SK-N-SH (cell line): Measurements from ENCODE around the gene MKRN1. TPM values are rescaled to one million over a fixed set of nuclear protein-coding genes. Genes with fewer than 3 reads are reported as not detected.

Source experiments
- CTCF ChIA-PET: fragments of 300-600, 350-600 bp; formaldehyde crosslinking; extraction: SDS; loops from one replicate; lab custom pipeline; 2021; lab: Yijun Ruan, JAX
- POLR2A ChIA-PET: fragments of 350-600 bp; sonication (Branson Sonifier 250); formaldehyde crosslinking; extraction: SDS; loops from one replicate; lab custom pipeline; 2020; ENCODE audit warnings: antibody characterized with exemption, inconsistent platforms; lab: Yijun Ruan, JAX
- DNase-seq: peaks from one replicate; pipeline ENCODE4 v3.0.0; 2012
- H2AFZ ChIP-seq: fragments of 200-600 bp; sonication (generic); 2 replicates; pipeline ENCODE4 v1.8.1; 2016; ENCODE audit warnings: antibody characterized with exemption, mild to moderate bottlenecking, low read depth
- H3F3A ChIP-seq: fragments of 200-600 bp; sonication (generic); replicated peaks from 2 replicates; pipeline ENCODE3; 2016; ENCODE audit warnings: antibody characterized with exemption, mild to moderate bottlenecking; ENCODE audit not compliant: insufficient read depth
- H3K27ac ChIP-seq, 2 experiments: fragments of 200-500 bp in 1 of 2; fragments of 200-600 bp in 1 of 2; sonication (Bioruptor generic) in 1 of 2; sonication (generic), shearing (Covaris generic) in 1 of 2; 2 replicates each; pipeline versions ENCODE4 v1.5.1 to v1.6.1; 2014 to 2016; ENCODE audit warnings: low read depth in 2 of 2, inconsistent platforms in 1 of 2, low read length in 1 of 2, mild to moderate bottlenecking in 1 of 2, mixed read lengths in 1 of 2
- H3K27me3 ChIP-seq: fragments of 200-600 bp; sonication (generic), shearing (Covaris generic); 2 replicates; pipeline ENCODE4 v1.6.1; 2016; ENCODE audit warnings: mixed run types; ENCODE audit not compliant: insufficient read depth
- H3K36me3 ChIP-seq, 2 experiments: fragments of 200-500 bp in 1 of 2; fragments of 200-600 bp in 1 of 2; sonication (Bioruptor generic) in 1 of 2; sonication (generic) in 1 of 2; replicated peaks in 1 of 2; 2 replicates each; pipeline versions ENCODE3 to v1.5.1; 2014 to 2016; ENCODE audit warnings: low read length in 1 of 2, mild to moderate bottlenecking in 1 of 2; ENCODE audit not compliant: insufficient read depth in 2 of 2, control insufficient read depth in 1 of 2
- H3K4me1 ChIP-seq, 2 experiments: fragments of 200-500 bp in 1 of 2; fragments of 200-600 bp in 1 of 2; sonication (Bioruptor generic) in 1 of 2; sonication (generic), shearing (Covaris generic) in 1 of 2; 2 replicates each; pipeline versions ENCODE4 v1.5.1 to v1.6.1; 2014 to 2016; ENCODE audit warnings: low read depth in 1 of 2, low read length in 1 of 2, mixed run types in 1 of 2; ENCODE audit not compliant: insufficient read depth in 2 of 2, control insufficient read depth in 1 of 2
- H3K4me2 ChIP-seq: fragments of 200-600 bp; sonication (generic), shearing (Covaris generic); 2 replicates; pipeline ENCODE4 v1.6.1; 2017; ENCODE audit warnings: mixed run types
- H3K4me3 ChIP-seq, 2 experiments: fragments of 200-500 bp in 1 of 2; fragments of 200-600 bp in 1 of 2; sonication (Bioruptor generic) in 1 of 2; sonication (generic), shearing (Covaris generic) in 1 of 2; 2 replicates each; pipeline versions ENCODE4 v1.5.1 to v1.8.1; 2014 to 2016; ENCODE audit warnings: low read depth in 2 of 2, inconsistent platforms in 1 of 2, low read length in 1 of 2, mild to moderate bottlenecking in 1 of 2, mixed read lengths in 1 of 2, moderate library complexity in 1 of 2
- H3K79me2 ChIP-seq: fragments of 200-600 bp; sonication (generic); 2 replicates; pipeline ENCODE4 v1.8.1; 2017; ENCODE audit warnings: mild to moderate bottlenecking; ENCODE audit not compliant: insufficient read depth
- H3K9ac ChIP-seq: fragments of 200-600 bp; sonication (generic); 2 replicates; pipeline ENCODE4 v1.6.1; 2017; ENCODE audit warnings: mixed run types
- H3K9me2 ChIP-seq: fragments of 200-600 bp; sonication (generic); 2 replicates; pipeline ENCODE4 v1.6.1; 2017; ENCODE audit warnings: mixed run types
- H3K9me3 ChIP-seq: fragments of 200-600 bp; sonication (generic); 2 replicates; pipeline ENCODE4 v1.6.1; 2017; ENCODE audit warnings: mixed run types, mild to moderate bottlenecking, moderate library complexity
- H4K20me1 ChIP-seq: fragments of 200-600 bp; sonication (generic); 2 replicates; pipeline ENCODE4 v1.6.1; 2017; ENCODE audit warnings: mild to moderate bottlenecking, mixed run types; ENCODE audit not compliant: insufficient read depth
- CHD2 ChIP-seq: fragments of 150-350 bp; IDR thresholded peaks from 2 replicates; pipeline ENCODE4 v1.6.1; 2018; ENCODE audit warnings: low read length; ENCODE audit not compliant: partially characterized antibody
- EP300 ChIP-seq, 2 experiments: IDR thresholded peaks; 2 replicates each; pipeline versions ENCODE4 v1.4.0 to v1.6.1; 2012; ENCODE audit warnings: borderline replicate concordance in 1 of 2, low read depth in 1 of 2, low read length in 1 of 2
- FOSL2 ChIP-seq: IDR thresholded peaks from 2 replicates; pipeline ENCODE4 v1.4.0; 2012; ENCODE audit warnings: low read depth, mild to moderate bottlenecking, moderate library complexity, borderline replicate concordance
- FOXM1 ChIP-seq: IDR thresholded peaks from 2 replicates; pipeline ENCODE4 v1.4.0; 2012; ENCODE audit warnings: low read depth, mild to moderate bottlenecking
- GABPA ChIP-seq: IDR thresholded peaks from 2 replicates; pipeline ENCODE4 v1.4.0; 2012; ENCODE audit warnings: low read depth, mild to moderate bottlenecking
- GATA2 ChIP-seq: sonication (generic); formaldehyde crosslinking; IDR thresholded peaks from 2 replicates; pipeline ENCODE4 v1.5.0; 2020; ENCODE audit warnings: mild to moderate bottlenecking, missing genetic modification reagents
- JUND ChIP-seq: IDR thresholded peaks from 2 replicates; pipeline ENCODE4 v1.4.0; 2012
- MEF2A ChIP-seq: IDR thresholded peaks from 2 replicates; pipeline ENCODE4 v1.4.0; 2012; ENCODE audit warnings: low read depth, borderline replicate concordance
- NRF1 ChIP-seq: IDR thresholded peaks from 2 replicates; pipeline ENCODE4 v1.6.1; 2012; ENCODE audit warnings: low read depth, mild to moderate bottlenecking, low read length
- POLR2AphosphoS5 ChIP-seq: IDR thresholded peaks from 2 replicates; pipeline ENCODE4 v1.6.1; 2012; ENCODE audit warnings: low read depth, low read length
- RAD21 ChIP-seq: IDR thresholded peaks from 2 replicates; pipeline ENCODE4 v1.6.1; 2012; ENCODE audit warnings: mild to moderate bottlenecking, low read length
- RCOR1 ChIP-seq: fragments of 150-350 bp; IDR thresholded peaks from 2 replicates; pipeline ENCODE4 v1.6.1; 2017; ENCODE audit warnings: antibody characterized with exemption, low read length
- RFX5 ChIP-seq: IDR thresholded peaks from 2 replicates; pipeline ENCODE4 v1.6.1; 2012; ENCODE audit warnings: mild to moderate bottlenecking, improper control_type of control experiment, low read length
- RXRA ChIP-seq: IDR thresholded peaks from 2 replicates; pipeline ENCODE4 v1.4.0; 2012; ENCODE audit warnings: low read depth, mild to moderate bottlenecking, borderline replicate concordance
- TAF1 ChIP-seq: IDR thresholded peaks from 2 replicates; pipeline ENCODE4 v1.6.1; 2012; ENCODE audit warnings: low read depth, mild to moderate bottlenecking, low read length, moderate library complexity, borderline replicate concordance
- WGBS: methylation state at CpG from one replicate; pipeline ENCODE4 v1.1.6; 2017; ENCODE audit warnings: low lambda C conversion rate; 5-methylcytosine and 5-hydroxymethylcytosine counted together
- polyA plus RNA-seq, 3 experiments: library from polyadenylated mRNA; depleted of rRNA; stranded (reverse); fragments of >200 nt; gene quantifications; 2 replicates each; pipeline ENCODE4 v1.2.3, GENCODE V29; 2012
- TF ChIP-seq, protein P1 (sequence below): fragments of 150-350 bp; IDR thresholded peaks from 2 replicates; pipeline ENCODE4 v1.6.1; 2016; ENCODE audit warnings: mild to moderate bottlenecking, low read depth, low read length
- TF ChIP-seq, protein P2 (sequence below): fragments of 200-600 bp; sonication (generic); IDR thresholded peaks from 2 replicates; pipeline ENCODE4 v1.6.1; 2017; ENCODE audit warnings: antibody characterized with exemption, mild to moderate bottlenecking, moderate library complexity
- TF ChIP-seq, protein P3 (sequence below): IDR thresholded peaks from 2 replicates; pipeline ENCODE4 v1.6.1; 2012; ENCODE audit warnings: mild to moderate bottlenecking, low read depth, low read length, moderate library complexity
- TF ChIP-seq, protein P4 (sequence below): IDR thresholded peaks from 2 replicates; pipeline ENCODE4; 2012
- TF ChIP-seq, protein P5 (sequence below): fragments of 150-350 bp; IDR thresholded peaks from 2 replicates; pipeline ENCODE4 v1.6.1; 2017; ENCODE audit warnings: antibody characterized with exemption, low read length, low read depth, borderline replicate concordance

MKRN1 gene
- polyA plus RNA-seq, 1 of the 3 experiments (the other 2 are of a cell fraction), result 53.5 TPM

DNA sequence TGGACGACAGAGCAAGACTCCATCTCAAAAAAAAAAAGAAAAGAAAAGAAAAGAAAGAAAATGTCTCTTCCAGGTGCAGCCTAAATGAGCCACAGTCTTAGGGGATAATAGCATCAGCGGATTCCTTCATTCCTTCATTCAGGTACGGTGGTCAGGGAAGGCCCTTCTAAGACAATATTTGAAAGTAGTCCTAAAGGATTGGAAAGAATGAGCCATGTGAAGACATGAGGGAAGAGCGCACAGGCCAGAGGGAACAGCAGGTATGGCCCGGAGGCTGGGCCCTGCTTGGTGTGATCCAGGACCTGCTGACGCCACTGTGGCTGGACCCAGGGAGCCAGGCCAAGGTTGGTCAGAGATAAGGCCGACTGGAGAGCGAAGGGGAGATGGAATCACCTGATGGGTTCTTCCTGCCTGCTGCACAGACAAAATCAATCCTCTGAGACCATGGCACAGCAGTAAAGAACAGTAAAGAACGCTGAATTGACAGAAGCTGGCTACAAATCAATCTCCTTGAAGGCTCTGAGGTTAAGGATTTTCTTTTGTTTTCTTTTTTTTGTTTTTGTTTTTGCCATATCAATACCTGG is 16.3 kb upstream of the MKRN1 start:
- no peak for DNase-seq
- no peaks in the 10 kb centered on the region for H4K20me1 ChIP-seq
- H3K27me3 ChIP-seq, result no peaks in the 10 kb centered on the region
- H3K36me3 ChIP-seq, result no peaks in the 10 kb centered on the region
- H3K9me3 ChIP-seq, result no peaks in the 10 kb centered on the region
- ChIA-PET CTCF (interaction anchor here (0.9 to 1.2 kb wide), 2 partner anchors 22 to 158 kb away, joined by 3 to 7 read pairs; no protein-coding TSS in a partner anchor), POLR2A (interaction anchor here (0.6 kb wide), 1 partner anchor 166 kb away, joined by 3 read pairs; no protein-coding TSS in a partner anchor)
- H3K79me2 ChIP-seq, result no peaks in the 10 kb centered on the region
- no peaks in the 10 kb centered on the region for H3K9me2 ChIP-seq
- no peak overlapping the region for H3K4me2 ChIP-seq
- 84% methylated on average over 9 of the region's 9 CpGs for WGBS
- no peaks in the 10 kb centered on the region for H3K4me1 ChIP-seq
- H2AFZ ChIP-seq, result no peak overlapping the region
- no peaks in the 10 kb centered on the region for H3F3A ChIP-seq
- H3K4me3 ChIP-seq, result no peak overlapping the region
- H3K9ac ChIP-seq, result no peak overlapping the region
- TF ChIP-seq, protein P1, sequence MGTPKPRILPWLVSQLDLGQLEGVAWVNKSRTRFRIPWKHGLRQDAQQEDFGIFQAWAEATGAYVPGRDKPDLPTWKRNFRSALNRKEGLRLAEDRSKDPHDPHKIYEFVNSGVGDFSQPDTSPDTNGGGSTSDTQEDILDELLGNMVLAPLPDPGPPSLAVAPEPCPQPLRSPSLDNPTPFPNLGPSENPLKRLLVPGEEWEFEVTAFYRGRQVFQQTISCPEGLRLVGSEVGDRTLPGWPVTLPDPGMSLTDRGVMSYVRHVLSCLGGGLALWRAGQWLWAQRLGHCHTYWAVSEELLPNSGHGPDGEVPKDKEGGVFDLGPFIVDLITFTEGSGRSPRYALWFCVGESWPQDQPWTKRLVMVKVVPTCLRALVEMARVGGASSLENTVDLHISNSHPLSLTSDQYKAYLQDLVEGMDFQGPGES, result no peak
- TF ChIP-seq GATA2 (CRISPR knock-in tag) (no peak), EP300 (IDR thresholded peaks at IDR 0.05; ENCODE audit: borderline replicate concordance in 1 of 2, low read depth in 1 of 2, low read length in 1 of 2) (no peak), GABPA (no peak), CHD2 (no peak), TAF1 (no peak), RCOR1 (no peak), NRF1 (no peak), FOSL2 (no peak), POLR2AphosphoS5 (no peak), JUND (no peak), FOXM1 (no peak), RXRA (no peak), RFX5 (no peak), MEF2A (no peak), RAD21 (no peak)
- TF ChIP-seq, protein P2, sequence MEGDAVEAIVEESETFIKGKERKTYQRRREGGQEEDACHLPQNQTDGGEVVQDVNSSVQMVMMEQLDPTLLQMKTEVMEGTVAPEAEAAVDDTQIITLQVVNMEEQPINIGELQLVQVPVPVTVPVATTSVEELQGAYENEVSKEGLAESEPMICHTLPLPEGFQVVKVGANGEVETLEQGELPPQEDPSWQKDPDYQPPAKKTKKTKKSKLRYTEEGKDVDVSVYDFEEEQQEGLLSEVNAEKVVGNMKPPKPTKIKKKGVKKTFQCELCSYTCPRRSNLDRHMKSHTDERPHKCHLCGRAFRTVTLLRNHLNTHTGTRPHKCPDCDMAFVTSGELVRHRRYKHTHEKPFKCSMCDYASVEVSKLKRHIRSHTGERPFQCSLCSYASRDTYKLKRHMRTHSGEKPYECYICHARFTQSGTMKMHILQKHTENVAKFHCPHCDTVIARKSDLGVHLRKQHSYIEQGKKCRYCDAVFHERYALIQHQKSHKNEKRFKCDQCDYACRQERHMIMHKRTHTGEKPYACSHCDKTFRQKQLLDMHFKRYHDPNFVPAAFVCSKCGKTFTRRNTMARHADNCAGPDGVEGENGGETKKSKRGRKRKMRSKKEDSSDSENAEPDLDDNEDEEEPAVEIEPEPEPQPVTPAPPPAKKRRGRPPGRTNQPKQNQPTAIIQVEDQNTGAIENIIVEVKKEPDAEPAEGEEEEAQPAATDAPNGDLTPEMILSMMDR, result no peak
- TF ChIP-seq, protein P3, sequence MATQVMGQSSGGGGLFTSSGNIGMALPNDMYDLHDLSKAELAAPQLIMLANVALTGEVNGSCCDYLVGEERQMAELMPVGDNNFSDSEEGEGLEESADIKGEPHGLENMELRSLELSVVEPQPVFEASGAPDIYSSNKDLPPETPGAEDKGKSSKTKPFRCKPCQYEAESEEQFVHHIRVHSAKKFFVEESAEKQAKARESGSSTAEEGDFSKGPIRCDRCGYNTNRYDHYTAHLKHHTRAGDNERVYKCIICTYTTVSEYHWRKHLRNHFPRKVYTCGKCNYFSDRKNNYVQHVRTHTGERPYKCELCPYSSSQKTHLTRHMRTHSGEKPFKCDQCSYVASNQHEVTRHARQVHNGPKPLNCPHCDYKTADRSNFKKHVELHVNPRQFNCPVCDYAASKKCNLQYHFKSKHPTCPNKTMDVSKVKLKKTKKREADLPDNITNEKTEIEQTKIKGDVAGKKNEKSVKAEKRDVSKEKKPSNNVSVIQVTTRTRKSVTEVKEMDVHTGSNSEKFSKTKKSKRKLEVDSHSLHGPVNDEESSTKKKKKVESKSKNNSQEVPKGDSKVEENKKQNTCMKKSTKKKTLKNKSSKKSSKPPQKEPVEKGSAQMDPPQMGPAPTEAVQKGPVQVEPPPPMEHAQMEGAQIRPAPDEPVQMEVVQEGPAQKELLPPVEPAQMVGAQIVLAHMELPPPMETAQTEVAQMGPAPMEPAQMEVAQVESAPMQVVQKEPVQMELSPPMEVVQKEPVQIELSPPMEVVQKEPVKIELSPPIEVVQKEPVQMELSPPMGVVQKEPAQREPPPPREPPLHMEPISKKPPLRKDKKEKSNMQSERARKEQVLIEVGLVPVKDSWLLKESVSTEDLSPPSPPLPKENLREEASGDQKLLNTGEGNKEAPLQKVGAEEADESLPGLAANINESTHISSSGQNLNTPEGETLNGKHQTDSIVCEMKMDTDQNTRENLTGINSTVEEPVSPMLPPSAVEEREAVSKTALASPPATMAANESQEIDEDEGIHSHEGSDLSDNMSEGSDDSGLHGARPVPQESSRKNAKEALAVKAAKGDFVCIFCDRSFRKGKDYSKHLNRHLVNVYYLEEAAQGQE, result no peak
- TF ChIP-seq, protein P4, sequence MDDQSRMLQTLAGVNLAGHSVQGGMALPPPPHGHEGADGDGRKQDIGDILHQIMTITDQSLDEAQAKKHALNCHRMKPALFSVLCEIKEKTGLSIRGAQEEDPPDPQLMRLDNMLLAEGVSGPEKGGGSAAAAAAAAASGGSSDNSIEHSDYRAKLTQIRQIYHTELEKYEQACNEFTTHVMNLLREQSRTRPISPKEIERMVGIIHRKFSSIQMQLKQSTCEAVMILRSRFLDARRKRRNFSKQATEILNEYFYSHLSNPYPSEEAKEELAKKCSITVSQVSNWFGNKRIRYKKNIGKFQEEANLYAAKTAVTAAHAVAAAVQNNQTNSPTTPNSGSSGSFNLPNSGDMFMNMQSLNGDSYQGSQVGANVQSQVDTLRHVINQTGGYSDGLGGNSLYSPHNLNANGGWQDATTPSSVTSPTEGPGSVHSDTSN, result no peak
- TF ChIP-seq, protein P5, sequence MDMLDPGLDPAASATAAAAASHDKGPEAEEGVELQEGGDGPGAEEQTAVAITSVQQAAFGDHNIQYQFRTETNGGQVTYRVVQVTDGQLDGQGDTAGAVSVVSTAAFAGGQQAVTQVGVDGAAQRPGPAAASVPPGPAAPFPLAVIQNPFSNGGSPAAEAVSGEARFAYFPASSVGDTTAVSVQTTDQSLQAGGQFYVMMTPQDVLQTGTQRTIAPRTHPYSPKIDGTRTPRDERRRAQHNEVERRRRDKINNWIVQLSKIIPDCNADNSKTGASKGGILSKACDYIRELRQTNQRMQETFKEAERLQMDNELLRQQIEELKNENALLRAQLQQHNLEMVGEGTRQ, result no peak
- no peak overlapping the region for H3K27ac ChIP-seq
